RWPE2 (cell line): Measurements from ENCODE around the gene ABCA13.

ENCODE experiments used
- ATAC-seq: fragments of 200-7000 bp; cut with Tn5 transposase; 3 replicates; pipeline ENCODE4 v1.9.1; 2021; ENCODE audit warnings: low read depth
- DNase-seq: peaks from one replicate; pipeline ENCODE4 v3.0.0-alpha.2; 2020; ENCODE audit warnings: low spot score
- H3K27ac ChIP-seq: fragments of 450-650 bp; 2 replicates; pipeline ENCODE4 v1.5.1; 2017; ENCODE audit warnings: mild to moderate bottlenecking; ENCODE audit not compliant: poor library complexity, severe bottlenecking
- H3K27me3 ChIP-seq: fragments of 250-450 bp; sonication (Bioruptor Pico); 2 replicates; pipeline ENCODE4 v1.5.1; 2021; ENCODE audit warnings: mild to moderate bottlenecking, moderate library complexity; ENCODE audit not compliant: insufficient read depth, poor library complexity, severe bottlenecking
- H3K36me3 ChIP-seq: fragments of 250-450 bp; sonication (Bioruptor Pico); 2 replicates; pipeline ENCODE4 v1.5.1; 2020; ENCODE audit warnings: low read depth, mild to moderate bottlenecking, moderate library complexity
- H3K4me1 ChIP-seq: fragments of 250-450 bp; sonication (Bioruptor Pico); 2 replicates; pipeline ENCODE4 v1.5.1; 2021; ENCODE audit warnings: mild to moderate bottlenecking, moderate library complexity; ENCODE audit not compliant: insufficient read depth, poor library complexity, severe bottlenecking
- H3K4me3 ChIP-seq: fragments of 250-450 bp; sonication (Bioruptor Pico); 2 replicates; pipeline ENCODE4 v1.5.1; 2021; ENCODE audit warnings: mild to moderate bottlenecking, moderate library complexity; ENCODE audit not compliant: severe bottlenecking
- H3K9me3 ChIP-seq: fragments of 250-450 bp; sonication (Bioruptor Pico); 2 replicates; pipeline ENCODE4 v1.5.1; 2021; ENCODE audit warnings: mild to moderate bottlenecking, moderate library complexity; ENCODE audit not compliant: severe bottlenecking
- CTCF ChIP-seq: fragments of 450-650 bp; IDR thresholded peaks from one replicate; pipeline ENCODE4 v1.5.1; 2017; ENCODE audit warnings: mild to moderate bottlenecking, moderate library complexity; ENCODE audit not compliant: poor library complexity, severe bottlenecking

ABCA13 gene

GRCh38 chr7:48171202-48171601, at the start of gene ABCA13:
Gene ABCA13, plus strand, starts transcription at chr7:48171458. Its CDS starts 26 bp downstream, at chr7:48171484.
- peak; percentile 88 for ATAC-seq
- H3K4me1 ChIP-seq, result peaks cover 13% of the 10 kb centered on the region

GRCh38 chr7:48126037-48126436, 45.2 kb upstream of the ABCA13 start:
- no peak overlapping the region for H3K4me3 ChIP-seq
- no peak for DNase-seq
- H3K36me3 ChIP-seq, result no peaks in the 10 kb centered on the region
- ATAC-seq, result no peak
- H3K27me3 ChIP-seq, result no peaks in the 10 kb centered on the region
- H3K9me3 ChIP-seq, result no peaks in the 10 kb centered on the region
- H3K4me1 ChIP-seq, result no peaks in the 10 kb centered on the region
- H3K27ac ChIP-seq, result no peak overlapping the region
- TF ChIP-seq CTCF, result no peak

More at GRCh38 chr7:48171202-48171601, at the start of gene ABCA13:
- no peak for DNase-seq
- no peaks in the 10 kb centered on the region for H3K9me3 ChIP-seq
- TF ChIP-seq CTCF, result no peak
- H3K27ac ChIP-seq, result no peak within 1 kb of the TSS
- no peaks in the 10 kb centered on the region for H3K27me3 ChIP-seq
- H3K4me3 ChIP-seq, result no peak within 1 kb of the TSS
- no peaks in the 10 kb centered on the region for H3K36me3 ChIP-seq

- no peak overlapping the region for H3K27ac ChIP-seq
- no peaks in the 10 kb centered on the region for H3K4me1 ChIP-seq
- no peak overlapping the region for H3K4me3 ChIP-seq
- H3K27me3 ChIP-seq, result no peaks in the 10 kb centered on the region
- ATAC-seq, result peak; percentile 49; the same call in 1 of the 3 replicates
- no peaks in the 10 kb centered on the region for H3K9me3 ChIP-seq
- no peak for DNase-seq
- no peaks in the 10 kb centered on the region for H3K36me3 ChIP-seq
- TF ChIP-seq CTCF, result no peak
Measured at GRCh38 chr7:48130658-48131108, 40.6 kb upstream of the ABCA13 start.

GRCh38 chr7:48132792-48133191, 38.5 kb upstream of the ABCA13 start:
- H3K9me3 ChIP-seq, result no peaks in the 10 kb centered on the region
- H3K4me3 ChIP-seq, result no peak overlapping the region
- ATAC-seq (no peak), DNase-seq (no peak)
- H3K36me3 ChIP-seq, result no peaks in the 10 kb centered on the region
- no peak overlapping the region for H3K27ac ChIP-seq
- H3K4me1 ChIP-seq, result no peaks in the 10 kb centered on the region
- TF ChIP-seq CTCF, result no peak
- no peaks in the 10 kb centered on the region for H3K27me3 ChIP-seq

GRCh38 chr7:48139459-48139858, 31.8 kb upstream of the ABCA13 start:
- no peaks in the 10 kb centered on the region for H3K36me3 ChIP-seq
- H3K27ac ChIP-seq, result no peak overlapping the region
- no peaks in the 10 kb centered on the region for H3K4me1 ChIP-seq
- H3K27me3 ChIP-seq, result no peaks in the 10 kb centered on the region
- ATAC-seq (no peak), DNase-seq (no peak)
- no peaks in the 10 kb centered on the region for H3K9me3 ChIP-seq
- no peak overlapping the region for H3K4me3 ChIP-seq
- peak; percentile 17 for TF ChIP-seq CTCF
